Osteocyte (in vitro differentiated cells): Measurements from ENCODE around the gene CXCR1. TPM values are rescaled to one million over a fixed set of nuclear protein-coding genes. Genes with fewer than 3 reads are reported as not detected.
"Not testable (repeated sequence)": the region's sequence is repeated elsewhere in the genome, so short reads cannot be mapped to it uniquely, and the experiment has no call there.

ENCODE experiments used
- DNase-seq: peaks from one replicate; pipeline ENCODE4 v3.0.0; 2021; ENCODE audit warnings: mixed read lengths; ENCODE audit not compliant: unreplicated experiment; ENCODE audit errors: extremely low spot score
- H3K27ac Mint-ChIP-seq: one replicate; pipeline ENCODE4 v1.8.0; 2021; ENCODE audit warnings: mild to moderate bottlenecking, mixed read lengths; ENCODE audit not compliant: unreplicated experiment
- H3K27me3 Mint-ChIP-seq: one replicate; pipeline ENCODE4 v1.8.0; 2021; ENCODE audit warnings: mixed read lengths; ENCODE audit not compliant: unreplicated experiment
- H3K36me3 Mint-ChIP-seq: one replicate; pipeline ENCODE4 v1.8.0; 2021; ENCODE audit warnings: mixed read lengths; ENCODE audit not compliant: unreplicated experiment
- H3K4me1 Mint-ChIP-seq: one replicate; pipeline ENCODE4 v1.8.0; 2021; ENCODE audit warnings: mixed read lengths; ENCODE audit not compliant: unreplicated experiment
- H3K4me3 Mint-ChIP-seq: one replicate; pipeline ENCODE4 v1.8.0; 2021; ENCODE audit warnings: mild to moderate bottlenecking, moderate library complexity, mixed read lengths; ENCODE audit not compliant: unreplicated experiment
- H3K9me3 Mint-ChIP-seq: one replicate; pipeline ENCODE4 v1.8.0; 2021; ENCODE audit warnings: mixed read lengths; ENCODE audit not compliant: unreplicated experiment
- CTCF ChIP-seq: fragments of 200-600 bp; sonication (generic); IDR thresholded peaks from 2 replicates; pipeline ENCODE4 v1.5.0; 2021; ENCODE audit warnings: antibody characterized with exemption, mild to moderate bottlenecking, moderate library complexity
- total RNA-seq: library from RNA; stranded (reverse); gene quantifications from 2 replicates; pipeline ENCODE4 v1.2.1, GENCODE V29; 2021

CXCR1 gene
- total RNA-seq, 1 donor from 2014 or later = not detected

- no peaks in the 10 kb centered on the region for H3K36me3 Mint-ChIP-seq
- no peak overlapping the region for H3K4me3 Mint-ChIP-seq
- TF ChIP-seq CTCF = no peak
- DNase-seq = no peak
- no peaks in the 10 kb centered on the region for H3K9me3 Mint-ChIP-seq
- H3K27me3 Mint-ChIP-seq = peaks cover 58% of the 10 kb centered on the region
- no peak overlapping the region for H3K27ac Mint-ChIP-seq
- no peaks in the 10 kb centered on the region for H3K4me1 Mint-ChIP-seq
Measured at GRCh38 chr2:218128781-218129457, 37.8 kb downstream of the CXCR1 start.

- no peak for TF ChIP-seq CTCF
- no peaks in the 10 kb centered on the region for H3K36me3 Mint-ChIP-seq
- DNase-seq = no peak
Measured at GRCh38 chr2:218127929-218128455, 38.8 kb downstream of the CXCR1 start.

GRCh38 chr2:218125626-218126080, 41.1 kb downstream of the CXCR1 start, which contains the start of gene CXCR2:
Gene CXCR2, plus strand, starts transcription at chr2:218126028. Its CDS starts 8,774 bp downstream, at chr2:218134802.
- no peak for DNase-seq
- Mint-ChIP-seq H3K4me1 (no peaks in the 10 kb centered on the region), H3K27ac (no peak within 1 kb of the TSS), H3K4me3 (no peak within 1 kb of the TSS), H3K9me3 (peaks cover 11% of the 10 kb centered on the region), H3K36me3 (peaks cover 5% of the 10 kb centered on the region), H3K27me3 (peaks cover 58% of the 10 kb centered on the region)
- no peak for TF ChIP-seq CTCF

More at GRCh38 chr2:218127929-218128455, 38.8 kb downstream of the CXCR1 start:
- Mint-ChIP-seq H3K27me3 (peaks cover 55% of the 10 kb centered on the region), H3K4me3 (no peak overlapping the region), H3K4me1 (no peaks in the 10 kb centered on the region), H3K27ac (no peak overlapping the region), H3K9me3 (no peaks in the 10 kb centered on the region)

GRCh38 chr2:218125095-218125494, 41.7 kb downstream of the CXCR1 start:
- no peaks in the 10 kb centered on the region for H3K4me1 Mint-ChIP-seq
- no peak for TF ChIP-seq CTCF
- no peak for DNase-seq
- no peak overlapping the region for H3K4me3 Mint-ChIP-seq
- H3K27ac Mint-ChIP-seq = no peak overlapping the region
- H3K36me3 Mint-ChIP-seq = peaks cover 5% of the 10 kb centered on the region
- H3K27me3 Mint-ChIP-seq = peaks cover 58% of the 10 kb centered on the region
- H3K9me3 Mint-ChIP-seq = peaks cover 11% of the 10 kb centered on the region

- DNase-seq = no peak
- Mint-ChIP-seq H3K9me3 (peaks cover 11% of the 10 kb centered on the region), H3K4me1 (no peaks in the 10 kb centered on the region), H3K4me3 (no peak overlapping the region), H3K27me3 (peaks cover 52% of the 10 kb centered on the region), H3K36me3 (peaks cover 5% of the 10 kb centered on the region), H3K27ac (no peak overlapping the region)
- TF ChIP-seq CTCF = no peak
Measured at GRCh38 chr2:218123986-218124385, 42.8 kb downstream of the CXCR1 start.

GRCh38 chr2:218122286-218122685, 44.5 kb downstream of the CXCR1 start:
- peaks cover 38% of the 10 kb centered on the region for H3K27me3 Mint-ChIP-seq
- not testable (repeated sequence) for H3K4me1 Mint-ChIP-seq, H3K36me3 Mint-ChIP-seq, DNase-seq, H3K27ac Mint-ChIP-seq, H3K4me3 Mint-ChIP-seq
- H3K9me3 Mint-ChIP-seq = peaks cover 11% of the 10 kb centered on the region

GRCh38 chr2:218121789-218122188, 45.0 kb downstream of the CXCR1 start:
- not testable (repeated sequence) for H3K36me3 Mint-ChIP-seq, H3K27ac Mint-ChIP-seq, DNase-seq, H3K4me3 Mint-ChIP-seq, H3K4me1 Mint-ChIP-seq
- Mint-ChIP-seq H3K9me3 (peaks cover 11% of the 10 kb centered on the region), H3K27me3 (peaks cover 34% of the 10 kb centered on the region)
